Panc1 (cell line): ENCODE data around the gene SCARF1. TPM values are rescaled to one million over a fixed set of nuclear protein-coding genes. Genes with fewer than 3 reads are reported as not detected.
"Not testable (repeated sequence)": the region's sequence is repeated elsewhere in the genome, so short reads cannot be mapped to it uniquely, and the experiment has no call there.

Source experiments
- ATAC-seq: fragments of 200-7000 bp; cut with Tn5 transposase; 2 replicates; pipeline ENCODE4 v1.9.1; 2020; ENCODE audit warnings: mild to moderate bottlenecking, moderate library complexity
- BruUV-seq: library from RNA; stranded (reverse); fragments of 400-500 nt; replicated peaks from 2 replicates; lab custom pipeline; 2021; lab: Mats Ljungman, UMichigan
- CTCF ChIA-PET: fragments of 300-600 bp; sonication (Branson Sonifier 250); formaldehyde crosslinking; loops from one replicate; lab custom pipeline; 2022; ENCODE audit warnings: antibody characterized with exemption; lab: Charles Lee
- POLR2A ChIA-PET: fragments of 300-600 bp; sonication (Branson Sonifier 250); formaldehyde crosslinking; loops from one replicate; lab custom pipeline; 2022; ENCODE audit warnings: antibody characterized with exemption; lab: Charles Lee
- DNase-seq: peaks from one replicate; pipeline ENCODE4 v3.0.0-alpha.2; 2010; ENCODE audit warnings: low read depth, low spot score
- H3K27ac ChIP-seq: 2 replicates; pipeline ENCODE4 v1.5.1; 2011; ENCODE audit warnings: mild to moderate bottlenecking, low read length, inconsistent platforms
- H3K27me3 ChIP-seq: fragments of 200-500 bp; sonication (Bioruptor generic); 2 replicates; pipeline ENCODE4 v1.6.0; 2014; ENCODE audit warnings: low read length, inconsistent platforms; ENCODE audit not compliant: control insufficient read depth, insufficient read depth
- H3K36me3 ChIP-seq: fragments of 200-500 bp; sonication (Bioruptor generic); 2 replicates; pipeline ENCODE4 v1.5.1; 2014; ENCODE audit warnings: inconsistent platforms, mild to moderate bottlenecking, low read length, moderate library complexity; ENCODE audit not compliant: control insufficient read depth, insufficient read depth
- H3K4me1 ChIP-seq: 2 replicates; pipeline ENCODE4 v1.5.1; 2011; ENCODE audit warnings: inconsistent platforms, mild to moderate bottlenecking, low read length, moderate library complexity; ENCODE audit not compliant: control insufficient read depth, insufficient read depth
- H3K4me3 ChIP-seq, 2 experiments: 2 replicates each; pipeline ENCODE4 v1.5.1; 2011 to 2012; ENCODE audit warnings: low read depth in 2 of 2, low read length in 2 of 2, mild to moderate bottlenecking in 2 of 2, inconsistent platforms in 1 of 2, moderate library complexity in 1 of 2
- H3K9me3 ChIP-seq: fragments of 200-500 bp; sonication (Bioruptor generic); 2 replicates; pipeline ENCODE4 v1.5.1; 2014; ENCODE audit warnings: low read depth, mild to moderate bottlenecking, inconsistent platforms, low read length, moderate library complexity; ENCODE audit not compliant: control insufficient read depth, insufficient read depth
- CTCF ChIP-seq: fragments of 450-650 bp; IDR thresholded peaks from 2 replicates; pipeline ENCODE4 v1.5.1; 2017; ENCODE audit warnings: mild to moderate bottlenecking
- POLR2AphosphoS5 ChIP-seq: IDR thresholded peaks from 2 replicates; pipeline ENCODE4 v1.6.1; 2012; ENCODE audit warnings: mild to moderate bottlenecking, low read depth, low read length, moderate library complexity
- REST ChIP-seq, 2 experiments: IDR thresholded peaks; 2 replicates each; pipeline ENCODE4 v1.6.1; 2011 to 2012; ENCODE audit warnings: low read depth in 2 of 2, control low read depth in 1 of 2, low read length in 1 of 2, mild to moderate bottlenecking in 1 of 2, moderate library complexity in 1 of 2; ENCODE audit not compliant: insufficient read depth in 1 of 2
- SIN3A ChIP-seq: IDR thresholded peaks from 2 replicates; pipeline ENCODE4 v1.6.1; 2012; ENCODE audit warnings: low read depth, mild to moderate bottlenecking, low read length, moderate library complexity, borderline replicate concordance; ENCODE audit not compliant: insufficient read depth
- TCF7L2 ChIP-seq: IDR thresholded peaks from 2 replicates; pipeline ENCODE4 v1.6.1; 2011; ENCODE audit warnings: mild to moderate bottlenecking, low read depth, low read length, inconsistent platforms
- in situ Hi-C: cut with HindIII; loops from 2 replicates; pipeline ENCODE4 v1.10.0; 2016; ENCODE audit warnings: low sequenced_read_pairs, low pct_unique_long_range_greater_than_20kb
- intact Hi-C: fragments of 100-400 bp; cut with micrococcal nuclease; formaldehyde crosslinking; loops from one replicate; pipeline ENCODE4 v1.10.0; 2022; ENCODE audit not compliant: unreplicated experiment
- total RNA-seq: library from RNA; stranded (reverse); gene quantifications from one replicate; pipeline ENCODE4 v1.2.1, GENCODE V29; 2021; ENCODE audit not compliant: unreplicated experiment

Gene SCARF1
- total RNA-seq, 1 experiment from 2014 or later: 6.6 TPM

GRCh38 chr17:1690544-1691221, 45.2 kb upstream of the SCARF1 start:
- no peak for DNase-seq
- CTCF ChIA-PET: interaction anchor here (1.0 kb wide), 1 partner anchor 8 kb away, joined by 3 read pairs; no protein-coding TSS in a partner anchor
- BruUV-seq: no TSS peak
- H3K4me1 ChIP-seq: no peaks in the 10 kb centered on the region
- in situ Hi-C loops: no loop called here
- TF ChIP-seq REST (IDR thresholded peaks at IDR 0.05; ENCODE audit: insufficient read depth in 1 of 2, low read depth in 2 of 2, low read length in 1 of 2) (no peak), POLR2AphosphoS5 (no peak), CTCF (no peak), SIN3A (no peak), TCF7L2 (no peak)
- H3K4me3 ChIP-seq: no peak overlapping the region
- H3K9me3 ChIP-seq: no peaks in the 10 kb centered on the region
- intact Hi-C loops: no loop called here
- H3K27me3 ChIP-seq: no peaks in the 10 kb centered on the region
- POLR2A ChIA-PET: no interaction called here
- ATAC-seq: no peak
- H3K27ac ChIP-seq: no peak overlapping the region
- no peaks in the 10 kb centered on the region for H3K36me3 ChIP-seq

- ATAC-seq, H3K36me3 ChIP-seq, H3K27ac ChIP-seq, H3K9me3 ChIP-seq, in situ Hi-C loops, intact Hi-C loops, BruUV-seq, POLR2A ChIA-PET, H3K27me3 ChIP-seq, H3K4me1 ChIP-seq, CTCF ChIA-PET, H3K4me3 ChIP-seq, DNase-seq: not testable (repeated sequence)
These were observed 42.9 kb upstream of the SCARF1 start for GRCh38 chr17:1688405-1688804.

- no peak for TF ChIP-seq REST (IDR thresholded peaks at IDR 0.05; ENCODE audit: insufficient read depth in 1 of 2, low read depth in 2 of 2, low read length in 1 of 2)
- TF ChIP-seq POLR2AphosphoS5: no peak
- no peak for TF ChIP-seq SIN3A
- TF ChIP-seq CTCF: no peak
- no peak for TF ChIP-seq TCF7L2
- Histone ChIP-seq H3K9me3 (no peaks in the 10 kb centered on the region), H3K4me3 (no peak overlapping the region), H3K36me3 (peaks cover 8% of the 10 kb centered on the region; the same call in 1 of the 2 replicates), H3K27ac (no peak overlapping the region), H3K27me3 (no peaks in the 10 kb centered on the region), H3K4me1 (0 out of 2 replicates have a peak, but pooled peaks cover 2% of the 10 kb centered on the region)
- no TSS peak for BruUV-seq
- CTCF ChIA-PET: no interaction called here
- in situ Hi-C loops (no loop called here), intact Hi-C loops (no loop called here)
- ATAC-seq (no peak), DNase-seq (no peak)
- POLR2A ChIA-PET: interaction anchor here (0.7 kb wide), 1 partner anchor 267 kb away, joined by 11 read pairs; no protein-coding TSS in a partner anchor
These were observed 40.6 kb upstream of the SCARF1 start for GRCh38 chr17:1686086-1686485.
